H1 (cell line): ENCODE data around the gene MT1G. TPM values are rescaled to one million over a fixed set of nuclear protein-coding genes. Genes with fewer than 3 reads are reported as not detected.
A peak's percentile ranks its signal among the peaks of the same experiment; 100 is the strongest.

Experiments used
- CTCF ChIA-PET: fragments of 300-600 bp; sonication (Branson Sonifier 250); formaldehyde crosslinking; loops from one replicate; lab custom pipeline; 2021; ENCODE audit not compliant: partially characterized antibody; lab: Charles Lee
- POLR2A ChIA-PET: fragments of 300-600 bp; sonication (Branson Sonifier 250); formaldehyde crosslinking; loops from one replicate; lab custom pipeline; 2021; ENCODE audit warnings: inconsistent platforms; ENCODE audit not compliant: partially characterized antibody; lab: Charles Lee
- DNase-seq, 2 experiments: peaks; one replicate each; pipeline versions ENCODE4 v3.0.0 to v3.0.0-alpha.2; 2010 to 2022; ENCODE audit warnings: low spot score in 2 of 2, low read depth in 1 of 2, mixed read lengths in 1 of 2
- FAIRE-seq: peaks from 2 replicates; lab custom pipeline; 2011; peaks lifted over from hg19 to GRCh38; lab: Jason Lieb, UNC
- H2AFZ ChIP-seq: 2 replicates; pipeline ENCODE4 v1.8.1; 2012; ENCODE audit warnings: low read length, inconsistent platforms
- H2AK5ac ChIP-seq: 2 replicates; pipeline ENCODE4 v1.6.1; 2013; ENCODE audit warnings: low read depth, low read length
- H2BK120ac ChIP-seq: replicated peaks from 2 replicates; pipeline ENCODE3; 2013; ENCODE audit warnings: low read depth, low read length, inconsistent platforms
- H2BK12ac ChIP-seq: 2 replicates; pipeline ENCODE4 v1.6.1; 2013; ENCODE audit warnings: low read depth, low read length
- H2BK15ac ChIP-seq: 2 replicates; pipeline ENCODE4 v1.6.1; 2013; ENCODE audit warnings: low read length
- H2BK20ac ChIP-seq: 2 replicates; pipeline ENCODE4 v1.6.1; 2013; ENCODE audit warnings: low read length
- H2BK5ac ChIP-seq: 2 replicates; pipeline ENCODE4 v1.6.1; 2013; ENCODE audit warnings: low read depth, low read length
- H3K14ac ChIP-seq: 2 replicates; pipeline ENCODE4 v1.6.1; 2013; ENCODE audit warnings: inconsistent platforms; ENCODE audit not compliant: insufficient read length
- H3K18ac ChIP-seq: 2 replicates; pipeline ENCODE4 v1.6.1; 2013; ENCODE audit warnings: low read length; ENCODE audit errors: extremely low read depth
- H3K23ac ChIP-seq: 2 replicates; pipeline ENCODE4 v1.6.1; 2013; ENCODE audit warnings: inconsistent platforms; ENCODE audit not compliant: insufficient read length
- H3K23me2 ChIP-seq: 2 replicates; pipeline ENCODE4 v1.6.1; 2013; ENCODE audit warnings: low read depth, low read length
- H3K27ac ChIP-seq: 2 replicates; pipeline ENCODE4 v1.6.1; 2011; ENCODE audit warnings: low read depth, low read length, inconsistent platforms
- H3K27me3 ChIP-seq, 4 experiments: replicated peaks in 1 of 4; 1 replicate in 1 of 4; 2 replicates in 3 of 4; pipeline versions ENCODE4 v1.6.1 to v1.8.1; 2011 to 2013; ENCODE audit warnings: low read length in 3 of 4, mild to moderate bottlenecking in 3 of 4, inconsistent platforms in 2 of 4, mixed read lengths in 2 of 4, moderate library complexity in 1 of 4; ENCODE audit not compliant: control insufficient read depth in 3 of 4, insufficient read depth in 3 of 4; ENCODE audit errors: extremely low read depth in 1 of 4
- H3K36me3 ChIP-seq, 4 experiments: 2 replicates each; pipeline versions ENCODE4 v1.6.1 to v1.8.1; 2011 to 2013; ENCODE audit warnings: mild to moderate bottlenecking in 4 of 4, low read length in 3 of 4, moderate library complexity in 2 of 4, control low read depth in 1 of 4, inconsistent platforms in 1 of 4; ENCODE audit not compliant: insufficient read depth in 4 of 4, control insufficient read depth in 2 of 4
- H3K4ac ChIP-seq: replicated peaks from 2 replicates; pipeline ENCODE3; 2013; ENCODE audit warnings: low read length, low read depth, mixed read lengths, inconsistent platforms; ENCODE audit not compliant: insufficient read length
- H3K4me1 ChIP-seq, 4 experiments: replicated peaks in 1 of 4; 1 replicate in 1 of 4; 2 replicates in 3 of 4; pipeline versions ENCODE4 v1.6.1 to v1.8.1; 2011 to 2013; ENCODE audit warnings: low read length in 3 of 4, inconsistent platforms in 2 of 4, mixed read lengths in 1 of 4; ENCODE audit not compliant: insufficient read depth in 4 of 4, control insufficient read depth in 3 of 4
- H3K4me2 ChIP-seq, 2 experiments: 2 replicates each; pipeline versions ENCODE4 v1.6.1 to v1.8.1; 2011 to 2013; ENCODE audit warnings: low read depth in 2 of 2, low read length in 2 of 2, control low read depth in 1 of 2, inconsistent platforms in 1 of 2, mild to moderate bottlenecking in 1 of 2; ENCODE audit not compliant: insufficient read depth in 1 of 2
- H3K4me3 ChIP-seq, 4 experiments: fragments of 200-600, 300-600 bp in 1 of 4; sonication (generic), shearing (Covaris generic), sonication (Bioruptor Twin) in 1 of 4; 2 replicates each; pipeline versions ENCODE4 v1.5.1 to v1.8.1; 2011 to 2016; ENCODE audit warnings: low read length in 4 of 4, low read depth in 3 of 4, control low read depth in 2 of 4, inconsistent platforms in 2 of 4, mild to moderate bottlenecking in 2 of 4, mixed read lengths in 1 of 4, moderate library complexity in 1 of 4; ENCODE audit not compliant: insufficient read depth in 2 of 4; ENCODE audit errors: extremely low read depth in 1 of 4
- H3K56ac ChIP-seq: replicated peaks from 2 replicates; pipeline ENCODE3; 2013; ENCODE audit warnings: low read depth, mild to moderate bottlenecking, mixed read lengths, low read length, inconsistent platforms; ENCODE audit not compliant: insufficient read length
- H3K79me1 ChIP-seq: 2 replicates; pipeline ENCODE4 v1.6.1; 2013; ENCODE audit warnings: low read depth, low read length, control low read depth
- H3K79me2 ChIP-seq, 2 experiments: 2 replicates each; pipeline versions ENCODE4 v1.6.1 to v1.8.1; 2012 to 2013; ENCODE audit warnings: low read length in 2 of 2, mild to moderate bottlenecking in 2 of 2, inconsistent platforms in 1 of 2; ENCODE audit not compliant: insufficient read depth in 2 of 2, control insufficient read depth in 1 of 2
- H3K9ac ChIP-seq, 4 experiments: replicated peaks in 1 of 4; 1 replicate in 1 of 4; 2 replicates in 3 of 4; pipeline versions ENCODE4 v1.6.1 to v1.8.1; 2011 to 2013; ENCODE audit warnings: low read depth in 3 of 4, low read length in 3 of 4, control low read depth in 2 of 4, mild to moderate bottlenecking in 2 of 4, moderate library complexity in 2 of 4, inconsistent platforms in 1 of 4; ENCODE audit errors: extremely low read depth in 1 of 4
- H3K9me3 ChIP-seq, 2 experiments: 2 replicates each; pipeline versions ENCODE4 v1.6.1 to v1.8.1; 2012 to 2013; ENCODE audit warnings: mild to moderate bottlenecking in 2 of 2, moderate library complexity in 2 of 2, control low read depth in 1 of 2, inconsistent platforms in 1 of 2, low read depth in 1 of 2, low read length in 1 of 2, mixed read lengths in 1 of 2; ENCODE audit not compliant: insufficient read depth in 2 of 2
- H4K20me1 ChIP-seq, 2 experiments: replicated peaks in 1 of 2; 2 replicates each; pipeline versions ENCODE3 to v1.8.1; 2011 to 2013; ENCODE audit warnings: inconsistent platforms in 2 of 2, low read length in 2 of 2, mild to moderate bottlenecking in 1 of 2; ENCODE audit not compliant: insufficient read depth in 2 of 2, control insufficient read depth in 1 of 2
- H4K5ac ChIP-seq: 2 replicates; pipeline ENCODE4 v1.6.1; 2013; ENCODE audit warnings: low read length, low read depth, mixed read lengths, inconsistent platforms; ENCODE audit not compliant: insufficient read length
- H4K8ac ChIP-seq: 2 replicates; pipeline ENCODE4 v1.8.0; 2013; ENCODE audit warnings: mild to moderate bottlenecking, moderate library complexity, low read length, inconsistent platforms; ENCODE audit not compliant: insufficient read depth; ENCODE audit errors: extremely low read depth
- H4K91ac ChIP-seq: replicated peaks from 2 replicates; pipeline ENCODE3; 2013; ENCODE audit warnings: low read length, mixed read lengths, inconsistent platforms; ENCODE audit not compliant: insufficient read length
- BCL11A ChIP-seq, 2 experiments: IDR thresholded peaks; one replicate each; pipeline ENCODE4 v1.6.1; 2011; ENCODE audit warnings: low read depth in 2 of 2, low read length in 2 of 2, mild to moderate bottlenecking in 2 of 2
- JUND ChIP-seq: IDR thresholded peaks from 2 replicates; pipeline ENCODE4 v1.6.1; 2011; ENCODE audit warnings: mild to moderate bottlenecking, improper control_type of control experiment, low read length
- PHF8 ChIP-seq: fragments of 200-600 bp; sonication (generic); conservative IDR thresholded peaks from 2 replicates; pipeline ENCODE4 v1.7.1; 2012; ENCODE audit warnings: low read depth, mild to moderate bottlenecking, inconsistent platforms, low read length, moderate library complexity
- POLR2A ChIP-seq, 2 experiments: IDR thresholded peaks; 1 replicate in 1 of 2; 2 replicates in 1 of 2; pipeline ENCODE4 v1.6.1; 2011; ENCODE audit warnings: low read depth in 2 of 2, low read length in 2 of 2, mild to moderate bottlenecking in 2 of 2; ENCODE audit errors: control extremely low read depth in 1 of 2
- RNF2 ChIP-seq: fragments of 200-900, 300-1000 bp; sonication (generic); IDR thresholded peaks from 2 replicates; pipeline ENCODE4 v1.7.1; 2016; ENCODE audit warnings: borderline replicate concordance, low read depth, mild to moderate bottlenecking, antibody characterized with exemption, low read length; ENCODE audit not compliant: poor library complexity, severe bottlenecking; ENCODE audit errors: missing control alignments
- WGBS, 2 experiments: shearing (Covaris generic) in 1 of 2; methylation state at CpG; one replicate each; pipeline versions ENCODE4 v1.1.6 to v1.1.7; 2013 to 2015; ENCODE audit warnings: low lambda C conversion rate in 2 of 2, mixed read lengths in 2 of 2, inconsistent platforms in 1 of 2, low coverage in 1 of 2, missing lambda C conversion rate in 1 of 2; ENCODE audit not compliant: insufficient replicate concordance in 2 of 2, insufficient coverage in 1 of 2, insufficient read length in 1 of 2; ENCODE audit errors: extremely low coverage in 1 of 2, missing lambda C conversion rate in 1 of 2; 5-methylcytosine and 5-hydroxymethylcytosine counted together
- polyA plus RNA-seq, 7 experiments: library from polyadenylated mRNA; depleted of rRNA in 3 of 7; stranded (reverse) in 5 of 7; unstranded in 2 of 7; fragments of >200 nt in 5 of 7; fragments of 200-250 nt in 2 of 7; gene quantifications; 1 replicate in 5 of 7; 2 replicates in 1 of 7; 4 replicates in 1 of 7; pipeline versions ENCODE4 v1.2.1 to v1.2.3, GENCODE V29; 2011 to 2013; ENCODE audit warnings: missing spikeins in 2 of 7, mixed read lengths in 2 of 7
- total RNA-seq: library from RNA; stranded (reverse); fragmentation: NEBNext Ultra II Directional; extraction: Animal tissue kit (Norgen Biotek cat#: 25700); gene quantifications from 2 replicates; pipeline ENCODE4 v1.2.1, GENCODE V29; 2021

The MT1G gene
- total and polyA plus RNA-seq, 2 of the 8 experiments (the other 6 are each of a cell fraction or from before 2014, with no cell fraction given) = 17.7 to 515 TPM

GRCh38 chr16:56626685-56627084 is 41.2 kb downstream of the MT1G start:
- Histone ChIP-seq H2BK20ac (no peak overlapping the region), H4K91ac (no peak overlapping the region), H3K36me3 (no peaks in the 10 kb centered on the region), H3K23ac (no peak overlapping the region), H2BK5ac (no peak overlapping the region), H2AFZ (no peak overlapping the region), H3K4me2 (peak overlapping the region in 1 of 2 experiments; percentile 90; a peak in 1 of 4 replicates), H2BK120ac (no peak overlapping the region), H3K9me3 (no peaks in the 10 kb centered on the region), H2AK5ac (no peak overlapping the region), H4K8ac (no peak overlapping the region), H2BK12ac (no peak overlapping the region), H3K9ac (no peak overlapping the region), H2BK15ac (no peak overlapping the region), H3K4me3 (peak overlapping the region in 1 of 4 experiments; percentile 18; a peak in 1 of 8 replicates), H3K27ac (no peak overlapping the region), H3K79me2 (no peaks in the 10 kb centered on the region), H3K14ac (no peak overlapping the region), H3K4me1 (peaks cover 0 to 17% (median 12%) of the 10 kb centered on the region in 4 experiments; a peak in 6 of 7 replicates), H3K23me2 (peaks cover 5% of the 10 kb centered on the region; the same call in 1 of the 2 replicates), H3K79me1 (no peaks in the 10 kb centered on the region), H3K4ac (no peak overlapping the region), H3K27me3 (peaks cover 65 to 94% (median 87%) of the 10 kb centered on the region in 4 experiments), H4K20me1 (peaks cover 0 to 15% of the 10 kb centered on the region in 2 experiments), H4K5ac (no peak overlapping the region), H3K56ac (no peak overlapping the region), H3K18ac (no peak overlapping the region)
- 39% methylated on average over 7 of the region's 7 CpGs; no CpG with 5 or more reads in 1 of the 2 experiments for WGBS, 2 experiments
- no peak for FAIRE-seq
- CTCF ChIA-PET = interaction anchor here (1.2 to 3.2 kb wide), 5 partner anchors 12 to 75 kb away, joined by 3 to 13 read pairs (median 11); partner anchors contain the start of gene MT1A
- DNase-seq = no peak
- TF ChIP-seq BCL11A (IDR thresholded peaks at IDR 0.05; ENCODE audit: low read depth in 2 of 2, low read length in 2 of 2) (no peak), POLR2A (IDR thresholded peaks at IDR 0.05; ENCODE audit: control extremely low read depth in 1 of 2, low read depth in 2 of 2, low read length in 2 of 2) (no peak), RNF2 (peak; percentile 46), PHF8 (no peak), JUND (no peak)
- POLR2A ChIA-PET = interaction anchor here (0.7 to 4.7 kb wide), 18 partner anchors 10 to 185 kb away, joined by 3 to 66 read pairs (median 12); partner anchors contain the start of genes MT1A, MT1F, MT1G and MT1H
